ENCODE data around the gene NHLRC2. TPM values are rescaled to one million over a fixed set of nuclear protein-coding genes. Genes with fewer than 3 reads are reported as not detected.

Gene NHLRC2
- total and polyA plus RNA-seq, 2 of the 13 experiments (the other 11 are each of a cell fraction or from before 2014, with no cell fraction given), result 7.6 to 12.7 TPM

DNA sequence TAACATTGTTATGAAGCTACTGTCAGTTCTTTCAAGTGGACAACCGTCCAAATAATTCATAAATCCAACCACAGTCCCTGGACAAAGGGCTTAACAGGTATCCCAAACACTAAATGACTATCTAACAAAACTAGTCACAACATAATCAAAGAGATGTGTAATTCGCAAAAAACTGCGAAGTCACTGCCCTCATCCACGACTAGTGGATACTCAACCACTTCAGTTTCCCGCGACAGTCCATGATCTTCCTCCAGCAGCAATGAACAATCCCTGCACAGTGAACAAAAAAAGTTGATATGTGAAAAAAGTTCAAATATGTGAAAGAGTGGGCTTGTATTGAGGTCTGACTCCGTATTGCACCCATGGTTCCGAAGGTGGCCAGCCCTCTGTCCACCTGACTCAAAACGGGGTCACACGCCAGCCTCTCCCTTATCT lies 866 bp upstream of the NHLRC2 start:
- ATAC-seq (peak; percentile 18), DNase-seq (ENCODE audit: low spot score) (no peak), FAIRE-seq (no peak)
- ChIA-PET POLR2A (no interaction called here), CTCF (ENCODE audit: low intra/inter-chr PET ratio, low total read pairs) (no interaction called here)
- H3K9me3 ChIP-seq (ENCODE audit: low read length), result no peaks in the 10 kb centered on the region
- BruUV-seq (replicated peaks), result TSS peak; percentile 65
- H3K27me3 ChIP-seq (ENCODE audit: control insufficient read depth in 1 of 2, insufficient read depth in 2 of 2, low read length in 2 of 2), result no peaks in the 10 kb centered on the region; a peak in 1 of 5 replicates
- H3K79me2 ChIP-seq (ENCODE audit: insufficient read depth, low read length), result peaks cover 35% of the 10 kb centered on the region
- H3K4me3 ChIP-seq (replicated peaks in 1 of 3; ENCODE audit: insufficient read depth in 1 of 3, low read depth in 2 of 3, low read length in 3 of 3), result peak overlapping the region; percentile 92 to 98 (median 92)
- intact Hi-C loops (cut with micrococcal nuclease; ENCODE audit: unreplicated experiment) (no loop called here), in situ Hi-C loops (cut with HindIII; ENCODE audit: extremely low pct_ligation_motif_present, low pct_unique_long_range_greater_than_20kb) (no loop called here)
- H4K20me1 ChIP-seq (ENCODE audit: insufficient read depth, low read length), result no peaks in the 10 kb centered on the region
- whole genome bisulfite sequencing (ENCODE audit: low lambda C conversion rate), result 20% methylated on average over 10 of the region's 10 CpGs
- peak overlapping the region; percentile 97 for H3K9ac ChIP-seq (ENCODE audit: insufficient read depth, low read depth, low read length)
- peaks cover 0 to 2% of the 10 kb centered on the region in 2 experiments; a peak in 1 of 5 replicates for H3K36me3 ChIP-seq (replicated peaks in 1 of 2; ENCODE audit: control insufficient read depth in 1 of 2, insufficient read depth in 2 of 2, low read length in 2 of 2)
- H3K27ac ChIP-seq (ENCODE audit: extremely low read length, insufficient read depth, low read length), result peak overlapping the region; percentile 94
- H2AFZ ChIP-seq (ENCODE audit: low read length), result peak overlapping the region; percentile 75
- peaks cover 45% of the 10 kb centered on the region for H3K4me1 ChIP-seq (ENCODE audit: insufficient read depth, low read length)
- H3K4me2 ChIP-seq (ENCODE audit: low read depth, low read length), result peak overlapping the region; percentile 86
- TF ChIP-seq, protein P1, sequence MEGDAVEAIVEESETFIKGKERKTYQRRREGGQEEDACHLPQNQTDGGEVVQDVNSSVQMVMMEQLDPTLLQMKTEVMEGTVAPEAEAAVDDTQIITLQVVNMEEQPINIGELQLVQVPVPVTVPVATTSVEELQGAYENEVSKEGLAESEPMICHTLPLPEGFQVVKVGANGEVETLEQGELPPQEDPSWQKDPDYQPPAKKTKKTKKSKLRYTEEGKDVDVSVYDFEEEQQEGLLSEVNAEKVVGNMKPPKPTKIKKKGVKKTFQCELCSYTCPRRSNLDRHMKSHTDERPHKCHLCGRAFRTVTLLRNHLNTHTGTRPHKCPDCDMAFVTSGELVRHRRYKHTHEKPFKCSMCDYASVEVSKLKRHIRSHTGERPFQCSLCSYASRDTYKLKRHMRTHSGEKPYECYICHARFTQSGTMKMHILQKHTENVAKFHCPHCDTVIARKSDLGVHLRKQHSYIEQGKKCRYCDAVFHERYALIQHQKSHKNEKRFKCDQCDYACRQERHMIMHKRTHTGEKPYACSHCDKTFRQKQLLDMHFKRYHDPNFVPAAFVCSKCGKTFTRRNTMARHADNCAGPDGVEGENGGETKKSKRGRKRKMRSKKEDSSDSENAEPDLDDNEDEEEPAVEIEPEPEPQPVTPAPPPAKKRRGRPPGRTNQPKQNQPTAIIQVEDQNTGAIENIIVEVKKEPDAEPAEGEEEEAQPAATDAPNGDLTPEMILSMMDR (CRISPR knock-in tag; IDR thresholded peaks at IDR 0.05), result no peak
- TF ChIP-seq RORA (CRISPR knock-in tag; IDR thresholded peaks at IDR 0.05), result no peak
- no peak for TF ChIP-seq NFIB (CRISPR knock-in tag; IDR thresholded peaks at IDR 0.05; ENCODE audit: borderline replicate concordance)
- TF ChIP-seq NFE2L2 (IDR thresholded peaks at IDR 0.05; ENCODE audit: low read length), result peak; percentile 41; the same call in 1 of the 2 replicates
- TF ChIP-seq, protein P2, sequence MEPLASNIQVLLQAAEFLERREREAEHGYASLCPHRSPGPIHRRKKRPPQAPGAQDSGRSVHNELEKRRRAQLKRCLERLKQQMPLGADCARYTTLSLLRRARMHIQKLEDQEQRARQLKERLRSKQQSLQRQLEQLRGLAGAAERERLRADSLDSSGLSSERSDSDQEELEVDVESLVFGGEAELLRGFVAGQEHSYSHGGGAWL (CRISPR knock-in tag; IDR thresholded peaks at IDR 0.05), result 0 out of 2 replicates have a peak, but pooled peaks have one; percentile 1
- no peak for TF ChIP-seq GATA4 (IDR thresholded peaks at IDR 0.05; ENCODE audit: borderline replicate concordance, low read depth)
- TF ChIP-seq ZNF333 (CRISPR knock-in tag; IDR thresholded peaks at IDR 0.05; ENCODE audit: borderline replicate concordance), result no peak
- peak; percentile 49; the same call in 1 of the 2 replicates for TF ChIP-seq ZMYM4 (CRISPR knock-in tag; IDR thresholded peaks at IDR 0.05)
- TF ChIP-seq, protein P3, sequence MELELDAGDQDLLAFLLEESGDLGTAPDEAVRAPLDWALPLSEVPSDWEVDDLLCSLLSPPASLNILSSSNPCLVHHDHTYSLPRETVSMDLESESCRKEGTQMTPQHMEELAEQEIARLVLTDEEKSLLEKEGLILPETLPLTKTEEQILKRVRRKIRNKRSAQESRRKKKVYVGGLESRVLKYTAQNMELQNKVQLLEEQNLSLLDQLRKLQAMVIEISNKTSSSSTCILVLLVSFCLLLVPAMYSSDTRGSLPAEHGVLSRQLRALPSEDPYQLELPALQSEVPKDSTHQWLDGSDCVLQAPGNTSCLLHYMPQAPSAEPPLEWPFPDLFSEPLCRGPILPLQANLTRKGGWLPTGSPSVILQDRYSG (CRISPR knock-in tag; IDR thresholded peaks at IDR 0.05), result no peak
- TF ChIP-seq PPARG (CRISPR knock-in tag; conservative IDR thresholded peaks at IDR 0.05), result no peak
- no peak for TF ChIP-seq SOX13 (IDR thresholded peaks at IDR 0.05)
- no peak for TF ChIP-seq SOX13 (CRISPR knock-in tag; conservative IDR thresholded peaks at IDR 0.05 in 1 of 2, IDR thresholded peaks at IDR 0.05 in 1 of 2)
- TF ChIP-seq EHMT2 (IDR thresholded peaks at IDR 0.05; ENCODE audit: borderline replicate concordance, low read depth, low read length), result no peak
- no peak for TF ChIP-seq ZNF510 (CRISPR knock-in tag; IDR thresholded peaks at IDR 0.05; ENCODE audit: low read depth)
- 0 out of 2 replicates have a peak, but pooled peaks have one; percentile 3 for TF ChIP-seq ZNF124 (CRISPR knock-in tag; IDR thresholded peaks at IDR 0.05)
- no peak for TF ChIP-seq ZNF12 (CRISPR knock-in tag; IDR thresholded peaks at IDR 0.05)
- TF ChIP-seq, protein P4, sequence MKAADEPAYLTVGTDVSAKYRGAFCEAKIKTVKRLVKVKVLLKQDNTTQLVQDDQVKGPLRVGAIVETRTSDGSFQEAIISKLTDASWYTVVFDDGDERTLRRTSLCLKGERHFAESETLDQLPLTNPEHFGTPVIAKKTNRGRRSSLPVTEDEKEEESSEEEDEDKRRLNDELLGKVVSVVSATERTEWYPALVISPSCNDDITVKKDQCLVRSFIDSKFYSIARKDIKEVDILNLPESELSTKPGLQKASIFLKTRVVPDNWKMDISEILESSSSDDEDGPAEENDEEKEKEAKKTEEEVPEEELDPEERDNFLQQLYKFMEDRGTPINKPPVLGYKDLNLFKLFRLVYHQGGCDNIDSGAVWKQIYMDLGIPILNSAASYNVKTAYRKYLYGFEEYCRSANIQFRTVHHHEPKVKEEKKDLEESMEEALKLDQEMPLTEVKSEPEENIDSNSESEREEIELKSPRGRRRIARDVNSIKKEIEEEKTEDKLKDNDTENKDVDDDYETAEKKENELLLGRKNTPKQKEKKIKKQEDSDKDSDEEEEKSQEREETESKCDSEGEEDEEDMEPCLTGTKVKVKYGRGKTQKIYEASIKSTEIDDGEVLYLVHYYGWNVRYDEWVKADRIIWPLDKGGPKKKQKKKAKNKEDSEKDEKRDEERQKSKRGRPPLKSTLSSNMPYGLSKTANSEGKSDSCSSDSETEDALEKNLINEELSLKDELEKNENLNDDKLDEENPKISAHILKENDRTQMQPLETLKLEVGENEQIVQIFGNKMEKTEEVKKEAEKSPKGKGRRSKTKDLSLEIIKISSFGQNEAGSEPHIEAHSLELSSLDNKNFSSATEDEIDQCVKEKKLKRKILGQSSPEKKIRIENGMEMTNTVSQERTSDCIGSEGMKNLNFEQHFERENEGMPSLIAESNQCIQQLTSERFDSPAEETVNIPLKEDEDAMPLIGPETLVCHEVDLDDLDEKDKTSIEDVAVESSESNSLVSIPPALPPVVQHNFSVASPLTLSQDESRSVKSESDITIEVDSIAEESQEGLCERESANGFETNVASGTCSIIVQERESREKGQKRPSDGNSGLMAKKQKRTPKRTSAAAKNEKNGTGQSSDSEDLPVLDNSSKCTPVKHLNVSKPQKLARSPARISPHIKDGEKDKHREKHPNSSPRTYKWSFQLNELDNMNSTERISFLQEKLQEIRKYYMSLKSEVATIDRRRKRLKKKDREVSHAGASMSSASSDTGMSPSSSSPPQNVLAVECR (CRISPR knock-in tag; IDR thresholded peaks at IDR 0.05; ENCODE audit: borderline replicate concordance), result no peak
- TF ChIP-seq ZBTB1 (CRISPR knock-in tag; IDR thresholded peaks at IDR 0.05; ENCODE audit: borderline replicate concordance), result no peak
- TF ChIP-seq ZNF766 (CRISPR knock-in tag; IDR thresholded peaks at IDR 0.05; ENCODE audit: borderline replicate concordance), result no peak
